Liver (tissue), 3 donors: Measurements from ENCODE around the gene ZBTB47.

Experiments used
- CTCF ChIP-seq: fragments of 150-350 bp; IDR thresholded peaks from 2 replicates; pipeline ENCODE4 v1.5.1; 2017; ENCODE audit warnings: improper control_type of control experiment, low read depth, low read length; ENCODE audit not compliant: missing input control
- EGR1 ChIP-seq, 2 donors: IDR thresholded peaks; 2 replicates each; pipeline ENCODE4 v1.6.1; 2016 to 2018; ENCODE audit warnings: antibody characterized with exemption in 2 of 2, low read depth in 2 of 2
- FOXA1 ChIP-seq: IDR thresholded peaks from 2 replicates; pipeline ENCODE4 v1.6.1; 2016; ENCODE audit warnings: antibody characterized with exemption
- GABPA ChIP-seq, 2 donors: IDR thresholded peaks in 1 of 2; conservative IDR thresholded peaks in 1 of 2; 2 replicates each; pipeline ENCODE4 v1.6.1; 2016; ENCODE audit warnings: antibody characterized with exemption in 2 of 2, mild to moderate bottlenecking in 1 of 2, moderate library complexity in 1 of 2
- HNF4G ChIP-seq: IDR thresholded peaks from 2 replicates; pipeline ENCODE4 v1.6.1; 2016; ENCODE audit warnings: antibody characterized with exemption
- JUND ChIP-seq, 2 donors: IDR thresholded peaks; 2 replicates each; pipeline ENCODE4 v1.6.1; 2016; ENCODE audit warnings: antibody characterized with exemption in 2 of 2
- RAD21 ChIP-seq, 2 donors: IDR thresholded peaks; 2 replicates each; pipeline ENCODE4 v1.6.1; 2016; ENCODE audit warnings: antibody characterized with exemption in 2 of 2, mild to moderate bottlenecking in 2 of 2
- REST ChIP-seq: IDR thresholded peaks from 2 replicates; pipeline ENCODE4 v1.6.1; 2016; ENCODE audit warnings: antibody characterized with exemption, mild to moderate bottlenecking
- RXRA ChIP-seq, 2 donors: IDR thresholded peaks; 2 replicates each; pipeline ENCODE4 v1.6.1; 2017 to 2018; ENCODE audit warnings: antibody characterized with exemption in 2 of 2, mild to moderate bottlenecking in 1 of 2
- TAF1 ChIP-seq: conservative IDR thresholded peaks from 2 replicates; pipeline ENCODE4 v1.6.1; 2016; ENCODE audit warnings: antibody characterized with exemption, mild to moderate bottlenecking
- YY1 ChIP-seq: IDR thresholded peaks from 2 replicates; pipeline ENCODE4 v1.6.1; 2016; ENCODE audit warnings: antibody characterized with exemption, mild to moderate bottlenecking
- TF ChIP-seq, protein P1 (sequence below): IDR thresholded peaks from 2 replicates; pipeline ENCODE4 v1.6.1; 2016; ENCODE audit warnings: antibody characterized with exemption
- TF ChIP-seq, protein P2 (sequence below): IDR thresholded peaks from 2 replicates; pipeline ENCODE4 v1.6.1; 2016; ENCODE audit warnings: antibody characterized with exemption
- TF ChIP-seq, protein P3 (sequence below): IDR thresholded peaks from 2 replicates; pipeline ENCODE4 v1.6.1; 2016; ENCODE audit warnings: antibody characterized with exemption
- donor health status: healthy.
- donor health status: healthy.

- no peak for TF ChIP-seq EGR1 (IDR thresholded peaks at IDR 0.05; ENCODE audit: low read depth in 2 of 2)
- TF ChIP-seq, protein P1, sequence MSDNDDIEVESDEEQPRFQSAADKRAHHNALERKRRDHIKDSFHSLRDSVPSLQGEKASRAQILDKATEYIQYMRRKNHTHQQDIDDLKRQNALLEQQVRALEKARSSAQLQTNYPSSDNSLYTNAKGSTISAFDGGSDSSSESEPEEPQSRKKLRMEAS, result no peak
- no peak for TF ChIP-seq CTCF
- no peak for TF ChIP-seq RXRA (IDR thresholded peaks at IDR 0.05)
- TF ChIP-seq, protein P2, sequence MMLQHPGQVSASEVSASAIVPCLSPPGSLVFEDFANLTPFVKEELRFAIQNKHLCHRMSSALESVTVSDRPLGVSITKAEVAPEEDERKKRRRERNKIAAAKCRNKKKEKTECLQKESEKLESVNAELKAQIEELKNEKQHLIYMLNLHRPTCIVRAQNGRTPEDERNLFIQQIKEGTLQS, result no peak
- no peak for TF ChIP-seq YY1
- no peak for TF ChIP-seq JUND (IDR thresholded peaks at IDR 0.05)
- no peak for TF ChIP-seq GABPA (IDR thresholded peaks at IDR 0.05 in 1 of 2, conservative IDR thresholded peaks at IDR 0.05 in 1 of 2)
- no peak for TF ChIP-seq TAF1
- TF ChIP-seq REST, result no peak
- no peak for TF ChIP-seq FOXA1
- no peak for TF ChIP-seq RAD21 (IDR thresholded peaks at IDR 0.05)
- TF ChIP-seq HNF4G, result no peak
- TF ChIP-seq, protein P3, sequence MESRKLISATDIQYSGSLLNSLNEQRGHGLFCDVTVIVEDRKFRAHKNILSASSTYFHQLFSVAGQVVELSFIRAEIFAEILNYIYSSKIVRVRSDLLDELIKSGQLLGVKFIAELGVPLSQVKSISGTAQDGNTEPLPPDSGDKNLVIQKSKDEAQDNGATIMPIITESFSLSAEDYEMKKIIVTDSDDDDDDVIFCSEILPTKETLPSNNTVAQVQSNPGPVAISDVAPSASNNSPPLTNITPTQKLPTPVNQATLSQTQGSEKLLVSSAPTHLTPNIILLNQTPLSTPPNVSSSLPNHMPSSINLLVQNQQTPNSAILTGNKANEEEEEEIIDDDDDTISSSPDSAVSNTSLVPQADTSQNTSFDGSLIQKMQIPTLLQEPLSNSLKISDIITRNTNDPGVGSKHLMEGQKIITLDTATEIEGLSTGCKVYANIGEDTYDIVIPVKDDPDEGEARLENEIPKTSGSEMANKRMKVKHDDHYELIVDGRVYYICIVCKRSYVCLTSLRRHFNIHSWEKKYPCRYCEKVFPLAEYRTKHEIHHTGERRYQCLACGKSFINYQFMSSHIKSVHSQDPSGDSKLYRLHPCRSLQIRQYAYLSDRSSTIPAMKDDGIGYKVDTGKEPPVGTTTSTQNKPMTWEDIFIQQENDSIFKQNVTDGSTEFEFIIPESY, result no peak
These were observed 51.7 kb downstream of the ZBTB47 start for GRCh38 chr3:42705058-42705767.
